Liver (tissue), 9 donors: ENCODE data around the gene CDC42SE1. TPM values are rescaled to one million over a fixed set of nuclear protein-coding genes. Genes with fewer than 3 reads are reported as not detected.

Source experiments
- DNase-seq: peaks from one replicate; pipeline ENCODE4 v3.0.0-alpha.2; 2017; ENCODE audit warnings: low spot score
- H3K27ac ChIP-seq, 2 donors: one replicate each; pipeline ENCODE4 v1.7.0; 2013; ENCODE audit warnings: inconsistent platforms in 2 of 2, low read length in 2 of 2, control low read depth in 1 of 2, low read depth in 1 of 2, mild to moderate bottlenecking in 1 of 2
- H3K27me3 ChIP-seq, 4 donors: one replicate each; pipeline versions ENCODE4 v1.6.1 to v1.7.0; 2013; ENCODE audit warnings: low read length in 3 of 4, inconsistent platforms in 1 of 4, mild to moderate bottlenecking in 1 of 4, moderate library complexity in 1 of 4; ENCODE audit not compliant: control insufficient read depth in 4 of 4, insufficient read depth in 4 of 4
- H3K36me3 ChIP-seq, 4 donors: one replicate each; pipeline versions ENCODE4 v1.6.1 to v1.7.0; 2013; ENCODE audit warnings: low read length in 3 of 4, mild to moderate bottlenecking in 3 of 4, low read depth in 1 of 4, moderate library complexity in 1 of 4; ENCODE audit not compliant: control insufficient read depth in 4 of 4, insufficient read depth in 3 of 4
- H3K4me1 ChIP-seq, 4 donors: one replicate each; pipeline versions ENCODE4 v1.6.1 to v1.7.0; 2013; ENCODE audit warnings: low read length in 3 of 4, mild to moderate bottlenecking in 3 of 4, moderate library complexity in 1 of 4; ENCODE audit not compliant: control insufficient read depth in 4 of 4, insufficient read depth in 4 of 4
- H3K4me3 ChIP-seq, 3 donors: one replicate each; pipeline versions ENCODE4 v1.6.1 to v1.7.0; 2013; ENCODE audit warnings: low read length in 3 of 3, control low read depth in 1 of 3, low read depth in 1 of 3, mild to moderate bottlenecking in 1 of 3
- H3K9ac ChIP-seq, 2 donors: one replicate each; pipeline ENCODE4 v1.7.0; 2013; ENCODE audit warnings: low read length in 2 of 2, mild to moderate bottlenecking in 2 of 2, moderate library complexity in 2 of 2, control low read depth in 1 of 2, low read depth in 1 of 2
- H3K9me3 ChIP-seq, 4 donors: one replicate each; pipeline versions ENCODE4 v1.6.1 to v1.7.0; 2013; ENCODE audit warnings: low read length in 3 of 4; ENCODE audit not compliant: control insufficient read depth in 4 of 4
- EGR1 ChIP-seq, 2 donors: IDR thresholded peaks; 2 replicates each; pipeline ENCODE4 v1.6.1; 2016 to 2018; ENCODE audit warnings: antibody characterized with exemption in 2 of 2, low read depth in 2 of 2
- FOXA1 ChIP-seq: IDR thresholded peaks from 2 replicates; pipeline ENCODE4 v1.6.1; 2016; ENCODE audit warnings: antibody characterized with exemption
- FOXA2 ChIP-seq: IDR thresholded peaks from 2 replicates; pipeline ENCODE4 v1.6.1; 2016; ENCODE audit warnings: antibody characterized with exemption
- GABPA ChIP-seq, 2 donors: IDR thresholded peaks in 1 of 2; conservative IDR thresholded peaks in 1 of 2; 2 replicates each; pipeline ENCODE4 v1.6.1; 2016; ENCODE audit warnings: antibody characterized with exemption in 2 of 2, mild to moderate bottlenecking in 1 of 2, moderate library complexity in 1 of 2
- HNF4A ChIP-seq, 2 donors: conservative IDR thresholded peaks; 2 replicates each; pipeline ENCODE4 v1.6.1; 2016; ENCODE audit warnings: antibody characterized with exemption in 2 of 2, mild to moderate bottlenecking in 2 of 2
- HNF4G ChIP-seq: IDR thresholded peaks from 2 replicates; pipeline ENCODE4 v1.6.1; 2016; ENCODE audit warnings: antibody characterized with exemption
- JUND ChIP-seq, 2 donors: IDR thresholded peaks; 2 replicates each; pipeline ENCODE4 v1.6.1; 2016; ENCODE audit warnings: antibody characterized with exemption in 2 of 2
- NR2F2 ChIP-seq: IDR thresholded peaks from 2 replicates; pipeline ENCODE4 v1.6.1; 2016; ENCODE audit warnings: antibody characterized with exemption
- RAD21 ChIP-seq, 2 donors: IDR thresholded peaks; 2 replicates each; pipeline ENCODE4 v1.6.1; 2016; ENCODE audit warnings: antibody characterized with exemption in 2 of 2, mild to moderate bottlenecking in 2 of 2
- RXRA ChIP-seq, 2 donors: IDR thresholded peaks; 2 replicates each; pipeline ENCODE4 v1.6.1; 2017 to 2018; ENCODE audit warnings: antibody characterized with exemption in 2 of 2, mild to moderate bottlenecking in 1 of 2
- SP1 ChIP-seq: IDR thresholded peaks from 2 replicates; pipeline ENCODE4 v1.6.1; 2018; ENCODE audit warnings: antibody characterized with exemption, mild to moderate bottlenecking
- TAF1 ChIP-seq: conservative IDR thresholded peaks from 2 replicates; pipeline ENCODE4 v1.6.1; 2016; ENCODE audit warnings: antibody characterized with exemption, mild to moderate bottlenecking
- YY1 ChIP-seq: IDR thresholded peaks from 2 replicates; pipeline ENCODE4 v1.6.1; 2016; ENCODE audit warnings: antibody characterized with exemption, mild to moderate bottlenecking
- WGBS: extraction: QIAGEN DNeasy Blood & Tissue Kit; methylation state at CpG from one replicate; pipeline ENCODE4 v1.1.7; 2013; 5-methylcytosine and 5-hydroxymethylcytosine counted together
- polyA plus RNA-seq, 2 donors: library from polyadenylated mRNA; stranded (reverse) in 1 of 2; unstranded in 1 of 2; fragments of 200-250 nt in 1 of 2; fragments of >200 nt in 1 of 2; fragmentation: Nextera tagmentation in 1 of 2; extraction: Ambion mirVana in 1 of 2; gene quantifications; one replicate each; pipeline versions ENCODE4 v1.2.1 to v1.2.3, GENCODE V29; 2013 to 2015
- total RNA-seq, 2 donors: library from RNA; depleted of rRNA; stranded (reverse); fragments of >200 nt; gene quantifications; one replicate each; pipeline ENCODE4 v1.2.3, GENCODE V29; 2014
- TF ChIP-seq, protein P1 (sequence below): IDR thresholded peaks from 2 replicates; pipeline ENCODE4 v1.6.1; 2016; ENCODE audit warnings: antibody characterized with exemption
- TF ChIP-seq, protein P2 (sequence below): IDR thresholded peaks from 2 replicates; pipeline ENCODE4 v1.6.1; 2016; ENCODE audit warnings: antibody characterized with exemption, mild to moderate bottlenecking
- TF ChIP-seq, protein P3 (sequence below): IDR thresholded peaks from 2 replicates; pipeline ENCODE4 v1.6.1; 2016; ENCODE audit warnings: antibody characterized with exemption
- TF ChIP-seq, protein P4 (sequence below): IDR thresholded peaks from 2 replicates; pipeline ENCODE4 v1.6.1; 2016; ENCODE audit warnings: antibody characterized with exemption
- TF ChIP-seq, protein P5 (sequence below): fragments of 150-350 bp; IDR thresholded peaks from 2 replicates; pipeline ENCODE4 v1.5.1; 2017; ENCODE audit warnings: improper control_type of control experiment, low read depth, low read length; ENCODE audit not compliant: missing input control
- donor health status: healthy.
- donor health status: healthy.
- donor health status: healthy.
- donor health status: healthy.
- donor health status: healthy.

CDC42SE1 gene
- total and polyA plus RNA-seq, 4 donors = 9.5 to 28.1 (median 16.7) TPM

DNA sequence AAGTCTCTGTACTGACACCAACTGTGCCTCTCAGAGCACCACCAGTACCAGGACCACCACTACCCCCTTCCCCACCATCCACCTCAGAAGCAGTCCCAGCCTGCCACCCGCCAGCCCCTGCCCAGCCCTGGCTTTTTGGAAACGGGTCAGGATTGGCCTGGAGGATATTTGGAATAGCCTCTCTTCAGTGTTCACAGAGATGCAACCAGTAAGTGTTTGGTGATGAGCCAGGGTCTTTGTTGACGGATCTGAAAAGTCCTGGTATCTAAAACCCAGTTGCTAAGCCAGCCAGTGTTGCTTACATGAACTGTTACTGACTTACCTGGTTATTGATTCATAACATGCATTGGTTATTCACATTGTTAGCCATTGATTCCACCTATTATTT is 10.8 kb downstream of the CDC42SE1 start:
- H3K27ac ChIP-seq = peak overlapping the region in 1 of 2 donors; percentile 71
- WGBS = 12% methylated on average over 3 of the region's 3 CpGs
- peaks cover 0 to 16% (median 12%) of the 10 kb centered on the region in 4 donors for H3K4me1 ChIP-seq
- peak overlapping the region in 1 of 2 donors; percentile 63 for H3K9ac ChIP-seq
- no peak for DNase-seq
- H3K27me3 ChIP-seq = no peaks in the 10 kb centered on the region
- TF ChIP-seq, protein P1, sequence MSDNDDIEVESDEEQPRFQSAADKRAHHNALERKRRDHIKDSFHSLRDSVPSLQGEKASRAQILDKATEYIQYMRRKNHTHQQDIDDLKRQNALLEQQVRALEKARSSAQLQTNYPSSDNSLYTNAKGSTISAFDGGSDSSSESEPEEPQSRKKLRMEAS = no peak
- TF ChIP-seq HNF4G (no peak), RXRA (IDR thresholded peaks at IDR 0.05) (no peak), JUND (IDR thresholded peaks at IDR 0.05) (no peak), RAD21 (IDR thresholded peaks at IDR 0.05) (no peak), HNF4A (conservative IDR thresholded peaks at IDR 0.05) (no peak), GABPA (IDR thresholded peaks at IDR 0.05 in 1 of 2, conservative IDR thresholded peaks at IDR 0.05 in 1 of 2) (no peak), SP1 (no peak), FOXA2 (no peak), EGR1 (IDR thresholded peaks at IDR 0.05; ENCODE audit: low read depth in 2 of 2) (no peak), NR2F2 (no peak), YY1 (no peak), FOXA1 (no peak), TAF1 (no peak)
- TF ChIP-seq, protein P2, sequence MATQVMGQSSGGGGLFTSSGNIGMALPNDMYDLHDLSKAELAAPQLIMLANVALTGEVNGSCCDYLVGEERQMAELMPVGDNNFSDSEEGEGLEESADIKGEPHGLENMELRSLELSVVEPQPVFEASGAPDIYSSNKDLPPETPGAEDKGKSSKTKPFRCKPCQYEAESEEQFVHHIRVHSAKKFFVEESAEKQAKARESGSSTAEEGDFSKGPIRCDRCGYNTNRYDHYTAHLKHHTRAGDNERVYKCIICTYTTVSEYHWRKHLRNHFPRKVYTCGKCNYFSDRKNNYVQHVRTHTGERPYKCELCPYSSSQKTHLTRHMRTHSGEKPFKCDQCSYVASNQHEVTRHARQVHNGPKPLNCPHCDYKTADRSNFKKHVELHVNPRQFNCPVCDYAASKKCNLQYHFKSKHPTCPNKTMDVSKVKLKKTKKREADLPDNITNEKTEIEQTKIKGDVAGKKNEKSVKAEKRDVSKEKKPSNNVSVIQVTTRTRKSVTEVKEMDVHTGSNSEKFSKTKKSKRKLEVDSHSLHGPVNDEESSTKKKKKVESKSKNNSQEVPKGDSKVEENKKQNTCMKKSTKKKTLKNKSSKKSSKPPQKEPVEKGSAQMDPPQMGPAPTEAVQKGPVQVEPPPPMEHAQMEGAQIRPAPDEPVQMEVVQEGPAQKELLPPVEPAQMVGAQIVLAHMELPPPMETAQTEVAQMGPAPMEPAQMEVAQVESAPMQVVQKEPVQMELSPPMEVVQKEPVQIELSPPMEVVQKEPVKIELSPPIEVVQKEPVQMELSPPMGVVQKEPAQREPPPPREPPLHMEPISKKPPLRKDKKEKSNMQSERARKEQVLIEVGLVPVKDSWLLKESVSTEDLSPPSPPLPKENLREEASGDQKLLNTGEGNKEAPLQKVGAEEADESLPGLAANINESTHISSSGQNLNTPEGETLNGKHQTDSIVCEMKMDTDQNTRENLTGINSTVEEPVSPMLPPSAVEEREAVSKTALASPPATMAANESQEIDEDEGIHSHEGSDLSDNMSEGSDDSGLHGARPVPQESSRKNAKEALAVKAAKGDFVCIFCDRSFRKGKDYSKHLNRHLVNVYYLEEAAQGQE = no peak
- TF ChIP-seq, protein P3, sequence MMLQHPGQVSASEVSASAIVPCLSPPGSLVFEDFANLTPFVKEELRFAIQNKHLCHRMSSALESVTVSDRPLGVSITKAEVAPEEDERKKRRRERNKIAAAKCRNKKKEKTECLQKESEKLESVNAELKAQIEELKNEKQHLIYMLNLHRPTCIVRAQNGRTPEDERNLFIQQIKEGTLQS = no peak
- TF ChIP-seq, protein P4, sequence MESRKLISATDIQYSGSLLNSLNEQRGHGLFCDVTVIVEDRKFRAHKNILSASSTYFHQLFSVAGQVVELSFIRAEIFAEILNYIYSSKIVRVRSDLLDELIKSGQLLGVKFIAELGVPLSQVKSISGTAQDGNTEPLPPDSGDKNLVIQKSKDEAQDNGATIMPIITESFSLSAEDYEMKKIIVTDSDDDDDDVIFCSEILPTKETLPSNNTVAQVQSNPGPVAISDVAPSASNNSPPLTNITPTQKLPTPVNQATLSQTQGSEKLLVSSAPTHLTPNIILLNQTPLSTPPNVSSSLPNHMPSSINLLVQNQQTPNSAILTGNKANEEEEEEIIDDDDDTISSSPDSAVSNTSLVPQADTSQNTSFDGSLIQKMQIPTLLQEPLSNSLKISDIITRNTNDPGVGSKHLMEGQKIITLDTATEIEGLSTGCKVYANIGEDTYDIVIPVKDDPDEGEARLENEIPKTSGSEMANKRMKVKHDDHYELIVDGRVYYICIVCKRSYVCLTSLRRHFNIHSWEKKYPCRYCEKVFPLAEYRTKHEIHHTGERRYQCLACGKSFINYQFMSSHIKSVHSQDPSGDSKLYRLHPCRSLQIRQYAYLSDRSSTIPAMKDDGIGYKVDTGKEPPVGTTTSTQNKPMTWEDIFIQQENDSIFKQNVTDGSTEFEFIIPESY = no peak
- TF ChIP-seq, protein P5, sequence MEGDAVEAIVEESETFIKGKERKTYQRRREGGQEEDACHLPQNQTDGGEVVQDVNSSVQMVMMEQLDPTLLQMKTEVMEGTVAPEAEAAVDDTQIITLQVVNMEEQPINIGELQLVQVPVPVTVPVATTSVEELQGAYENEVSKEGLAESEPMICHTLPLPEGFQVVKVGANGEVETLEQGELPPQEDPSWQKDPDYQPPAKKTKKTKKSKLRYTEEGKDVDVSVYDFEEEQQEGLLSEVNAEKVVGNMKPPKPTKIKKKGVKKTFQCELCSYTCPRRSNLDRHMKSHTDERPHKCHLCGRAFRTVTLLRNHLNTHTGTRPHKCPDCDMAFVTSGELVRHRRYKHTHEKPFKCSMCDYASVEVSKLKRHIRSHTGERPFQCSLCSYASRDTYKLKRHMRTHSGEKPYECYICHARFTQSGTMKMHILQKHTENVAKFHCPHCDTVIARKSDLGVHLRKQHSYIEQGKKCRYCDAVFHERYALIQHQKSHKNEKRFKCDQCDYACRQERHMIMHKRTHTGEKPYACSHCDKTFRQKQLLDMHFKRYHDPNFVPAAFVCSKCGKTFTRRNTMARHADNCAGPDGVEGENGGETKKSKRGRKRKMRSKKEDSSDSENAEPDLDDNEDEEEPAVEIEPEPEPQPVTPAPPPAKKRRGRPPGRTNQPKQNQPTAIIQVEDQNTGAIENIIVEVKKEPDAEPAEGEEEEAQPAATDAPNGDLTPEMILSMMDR = no peak
- H3K36me3 ChIP-seq = peaks cover 2 to 23% (median 19%) of the 10 kb centered on the region in 4 donors
- H3K4me3 ChIP-seq = peak overlapping the region; percentile 70 to 83 (median 81)
- H3K9me3 ChIP-seq = no peaks in the 10 kb centered on the region
